ENCODE data around the gene ARL17A.
"Not testable (repeated sequence)": the region's sequence is repeated elsewhere in the genome, so short reads cannot be mapped to it uniquely, and the experiment has no call there.

Gene ARL17A

DNA sequence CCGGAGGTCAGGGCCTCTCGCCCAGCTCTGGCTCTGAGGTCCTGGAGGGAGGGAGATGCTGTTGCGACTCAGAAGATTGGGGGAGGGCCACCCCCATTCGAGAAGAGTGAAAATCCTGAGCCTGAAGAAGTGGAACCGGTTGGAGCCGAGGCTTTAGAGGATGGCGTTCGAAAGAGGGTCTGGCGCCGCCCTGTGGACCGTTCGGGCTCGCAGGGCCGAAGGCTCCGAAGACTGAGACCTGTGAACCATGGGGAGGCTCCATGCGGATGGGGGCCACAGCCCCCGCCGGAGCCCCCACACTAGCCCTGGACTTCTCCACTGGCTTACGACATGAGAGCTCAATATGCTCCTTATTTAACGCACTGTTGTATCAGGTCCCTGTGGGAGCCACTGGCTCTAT lies 20.3 kb downstream of the ARL17A start:
- in situ Hi-C loops (cut with HindIII; ENCODE audit: low sequenced_read_pairs): not testable (repeated sequence)

DNA sequence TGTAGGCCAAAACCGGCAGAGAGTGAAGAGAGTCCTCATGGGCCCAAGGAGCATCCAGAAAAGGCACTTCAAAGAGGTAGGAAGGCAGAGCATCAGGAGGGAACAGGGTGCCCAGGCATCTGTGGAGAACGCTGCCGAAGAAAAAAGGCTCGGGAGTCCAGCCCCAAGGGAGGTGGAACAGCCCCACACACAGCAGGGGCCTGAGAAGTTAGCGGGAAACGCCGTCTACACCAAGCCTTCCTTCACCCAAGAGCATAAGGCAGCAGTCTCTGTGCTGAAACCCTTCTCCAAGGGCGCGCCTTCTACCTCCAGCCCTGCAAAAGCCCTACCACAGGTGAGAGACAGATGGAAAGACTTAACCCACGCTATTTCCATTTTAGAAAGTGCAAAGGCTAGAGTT lies 30.9 kb downstream of the ARL17A start:
- in situ Hi-C loops (cut with HindIII; ENCODE audit: low sequenced_read_pairs): not testable (repeated sequence)

DNA sequence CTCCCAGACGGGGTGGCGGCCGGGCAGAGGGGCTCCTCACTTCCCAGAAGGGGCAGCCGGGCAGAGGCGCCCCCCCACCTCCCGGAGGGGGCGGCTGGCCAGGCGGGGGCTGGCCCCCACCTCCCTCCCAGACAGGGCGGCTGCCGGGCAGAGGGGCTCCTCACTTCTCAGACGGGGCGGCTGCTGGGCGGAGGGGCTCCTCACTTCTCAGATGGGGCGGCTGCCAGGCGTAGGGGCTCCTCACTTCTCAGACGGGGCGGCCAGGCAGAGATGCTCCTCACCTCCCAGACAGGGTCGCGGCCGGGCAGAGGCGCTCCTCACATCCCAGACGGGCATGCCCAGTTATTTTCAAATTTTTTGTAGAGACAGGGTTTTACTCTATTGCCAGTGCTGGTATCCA lies 44.8 kb downstream of the ARL17A start:
- in situ Hi-C loops (cut with HindIII; ENCODE audit: low sequenced_read_pairs): not testable (repeated sequence)

DNA sequence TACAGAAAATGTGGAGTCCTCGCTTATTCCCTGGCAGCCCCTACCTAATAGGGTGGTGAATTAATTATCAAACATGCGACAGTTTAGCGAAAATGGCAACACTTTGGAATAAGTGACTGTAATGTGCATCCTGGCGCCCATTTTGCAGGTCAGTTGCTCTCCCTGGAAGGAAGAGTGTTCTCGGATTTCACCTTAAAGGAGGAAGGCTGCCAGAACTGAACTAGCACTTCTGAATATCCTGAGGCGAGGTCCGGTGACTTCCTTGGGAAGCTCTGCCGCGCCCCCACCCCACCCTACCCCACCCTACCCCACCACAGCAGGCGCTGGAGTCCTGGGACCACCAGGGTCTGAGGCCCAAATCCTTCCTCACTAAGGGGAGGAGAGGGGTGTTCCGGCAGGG lies 67.3 kb downstream of the ARL17A start, which contains the start of gene LRRC37A2:
TSS of gene LRRC37A2 (plus strand) at position 301 of the 400 bp plus-strand sequence. CDS start 245 bp downstream, outside the sequence.
- in situ Hi-C loops (cut with HindIII; ENCODE audit: low sequenced_read_pairs): not testable (repeated sequence)

DNA sequence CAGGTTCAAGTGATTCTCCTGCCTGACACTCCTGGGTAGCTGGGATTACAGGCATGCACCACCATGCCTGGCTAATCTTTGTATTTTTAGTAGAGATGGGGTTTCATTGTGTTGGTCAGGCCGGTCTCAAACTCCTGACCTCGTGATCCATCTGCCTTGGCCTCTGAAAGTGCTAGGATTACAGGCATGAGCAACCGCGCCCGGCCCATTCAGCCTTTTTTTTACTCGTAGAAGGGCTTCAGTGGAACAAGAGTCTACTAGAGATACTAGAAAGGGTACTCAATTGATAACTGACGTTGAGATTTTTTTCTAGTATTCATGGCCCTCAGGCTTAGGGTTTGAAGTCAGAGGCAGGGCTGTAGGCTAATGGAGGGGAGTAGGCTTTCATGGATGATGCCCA lies 73.6 kb downstream of the ARL17A start:
- in situ Hi-C loops (cut with HindIII; ENCODE audit: low sequenced_read_pairs): not testable (repeated sequence)

DNA sequence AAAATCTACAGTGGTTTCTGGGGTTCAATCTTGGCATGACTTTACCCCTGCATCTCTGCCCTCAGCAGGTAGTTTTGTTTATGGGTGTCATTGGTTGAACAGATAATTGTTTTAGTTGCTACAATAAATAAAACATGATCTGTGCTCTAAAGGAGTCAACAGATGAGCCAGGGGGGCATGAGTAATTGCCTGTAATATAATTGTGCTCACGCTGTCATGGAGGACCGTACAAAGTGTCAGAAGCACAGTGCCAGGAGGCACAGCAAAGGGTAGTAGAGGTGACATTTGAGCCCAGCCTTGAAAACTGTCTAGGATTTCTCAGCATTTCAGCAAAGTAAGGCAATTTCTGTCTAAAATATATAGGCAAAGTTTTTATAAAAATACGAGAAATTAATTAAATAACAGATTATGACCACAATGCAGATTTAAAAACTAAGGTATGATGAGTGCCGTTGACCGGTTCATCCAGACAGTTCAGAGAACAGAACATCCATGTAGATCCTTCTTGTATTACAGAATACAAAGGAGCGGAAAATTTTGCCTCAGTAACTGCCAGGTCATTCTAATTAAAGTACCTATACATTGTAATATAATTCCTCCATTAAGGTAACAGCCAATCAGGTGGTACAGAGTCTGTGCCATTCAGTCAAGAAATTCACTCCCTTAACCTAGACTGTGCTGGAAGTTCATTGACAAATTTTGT lies 79.9 kb downstream of the ARL17A start:
- in situ Hi-C loops (cut with HindIII; ENCODE audit: low sequenced_read_pairs): not testable (repeated sequence)

DNA sequence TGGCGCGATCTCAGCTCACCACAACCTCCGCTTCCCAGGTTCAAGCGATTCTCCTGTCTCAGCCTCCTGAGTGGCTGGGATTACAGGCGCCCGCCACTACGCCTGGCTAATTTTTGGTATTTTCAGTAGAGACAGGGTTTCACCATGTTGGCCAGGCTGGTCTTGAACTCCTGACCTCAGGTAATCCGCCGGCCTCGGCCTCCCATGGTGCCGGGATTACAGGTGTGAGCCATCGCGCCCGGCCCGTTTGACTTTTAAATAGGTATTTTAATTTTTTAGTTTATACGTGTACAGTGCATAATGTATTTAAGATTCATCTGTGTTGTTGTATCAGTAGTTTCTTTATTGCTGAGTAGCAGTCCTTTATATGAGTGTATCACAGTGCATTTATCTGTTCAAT lies 87.5 kb downstream of the ARL17A start:
- in situ Hi-C loops (cut with HindIII; ENCODE audit: low sequenced_read_pairs): not testable (repeated sequence)

DNA sequence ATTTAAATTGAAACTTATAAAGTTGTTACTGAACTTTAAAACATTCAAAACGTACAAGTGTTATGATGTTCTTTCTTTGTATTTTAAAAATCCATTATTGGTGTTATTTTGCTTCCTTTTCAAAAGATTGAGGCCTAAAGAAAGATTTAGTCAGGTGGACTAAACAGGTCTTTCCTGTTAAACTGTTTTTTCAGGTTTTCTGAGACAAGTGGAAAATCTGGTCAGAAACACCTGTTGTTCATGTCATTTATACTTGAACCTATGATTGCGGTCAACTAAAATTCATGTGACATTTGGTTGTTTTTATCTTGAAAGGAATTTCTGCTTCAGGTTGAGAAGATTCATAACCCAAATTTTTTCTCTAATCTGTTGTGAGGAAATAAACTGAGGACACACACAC lies 98.2 kb downstream of the ARL17A start:
- in situ Hi-C loops (cut with HindIII; ENCODE audit: low sequenced_read_pairs): not testable (repeated sequence)

DNA sequence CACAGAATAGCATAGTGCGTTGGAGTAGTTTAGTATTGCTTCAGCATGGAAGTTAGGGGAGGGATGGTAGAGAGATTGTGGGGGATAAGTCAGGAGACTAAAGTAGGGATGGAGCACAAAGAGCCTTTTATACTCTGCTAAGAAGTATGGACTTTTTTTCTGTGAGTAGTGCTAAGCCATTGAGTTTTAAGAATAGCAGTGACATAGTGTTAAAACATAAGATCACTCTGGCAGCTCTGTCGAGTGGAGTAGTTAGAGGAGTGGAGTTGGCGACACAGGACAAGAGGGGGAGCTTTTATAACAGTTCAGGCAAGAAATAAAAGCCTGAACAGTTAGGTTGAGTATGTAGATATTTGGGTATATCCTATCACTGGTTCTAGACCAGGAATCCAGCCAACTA lies 100.7 kb downstream of the ARL17A start:
- in situ Hi-C loops (cut with HindIII; ENCODE audit: low sequenced_read_pairs): not testable (repeated sequence)

DNA sequence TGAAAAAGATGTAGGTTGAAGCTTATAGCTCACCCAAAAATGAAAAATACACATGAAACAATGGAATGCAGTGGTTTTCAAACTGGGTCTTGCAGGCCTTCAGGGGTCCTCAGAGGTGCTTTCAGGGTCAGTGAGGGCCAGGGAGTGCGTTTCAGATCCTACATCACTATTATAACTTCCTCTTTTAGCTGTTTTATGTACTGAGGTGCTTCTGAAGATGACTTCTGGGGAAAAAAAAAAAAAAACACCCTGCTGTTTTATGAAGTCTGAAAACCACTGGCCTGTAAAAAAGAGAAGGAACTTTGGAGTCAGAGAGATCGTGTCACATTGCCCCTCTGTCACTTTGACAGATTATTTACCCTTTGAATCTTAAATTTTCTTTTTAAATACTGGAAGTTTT lies 103.9 kb downstream of the ARL17A start:
- in situ Hi-C loops (cut with HindIII; ENCODE audit: low sequenced_read_pairs): not testable (repeated sequence)

DNA sequence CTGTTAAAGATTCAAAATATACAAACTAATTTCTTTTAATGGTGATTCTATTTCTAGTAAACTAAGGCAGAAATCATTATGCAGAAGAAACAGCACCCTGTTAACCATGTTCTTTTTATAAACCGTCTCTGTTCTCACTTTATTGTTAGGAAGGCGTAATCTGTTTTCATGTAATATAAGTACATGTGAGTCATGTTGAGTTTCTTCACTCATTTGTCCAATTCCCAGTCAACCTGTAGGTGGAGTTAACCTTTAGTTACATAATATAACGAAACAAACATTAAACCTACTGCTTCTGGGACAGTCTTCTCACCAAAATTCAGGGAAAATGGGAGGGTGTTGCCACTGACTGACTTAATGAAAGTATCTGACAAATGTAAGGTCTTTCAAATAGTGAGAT lies 105.0 kb downstream of the ARL17A start:
- in situ Hi-C loops (cut with HindIII; ENCODE audit: low sequenced_read_pairs): not testable (repeated sequence)

DNA sequence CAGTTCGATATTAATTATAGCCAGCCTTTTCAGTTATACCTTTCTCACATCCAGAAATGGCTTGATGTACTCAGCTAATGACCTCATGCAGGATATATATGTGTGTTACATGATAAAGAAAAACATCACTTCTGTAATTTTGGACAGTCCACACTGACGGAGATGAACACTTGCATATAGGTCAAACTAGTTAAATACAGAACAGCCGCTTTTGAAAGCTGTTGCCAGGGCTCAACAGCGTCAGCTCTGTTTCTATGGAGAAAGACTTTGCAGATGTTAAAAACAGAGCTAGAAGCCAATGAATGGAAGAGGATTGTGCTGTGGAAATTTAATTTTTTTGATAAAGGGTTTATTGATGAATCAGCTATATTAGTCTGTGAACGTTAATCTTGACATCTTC lies 111.9 kb downstream of the ARL17A start:
- in situ Hi-C loops (cut with HindIII; ENCODE audit: low sequenced_read_pairs): not testable (repeated sequence)
